ENCODE results near the gene SNTG2.
"Not testable (repeated sequence)": the region's sequence is repeated elsewhere in the genome, so short reads cannot be mapped to it uniquely, and the experiment has no call there.

SNTG2 gene

GRCh38 chr2:1125217-1125616, 174.6 kb downstream of the SNTG2 start:
- no peak for TF ChIP-seq CTCF (IDR thresholded peaks at IDR 0.05)
- Histone ChIP-seq H3K27ac (no peak overlapping the region), H3K4me3 (no peak overlapping the region)
- DNase-seq (ENCODE audit: low spot score): no peak

DNA sequence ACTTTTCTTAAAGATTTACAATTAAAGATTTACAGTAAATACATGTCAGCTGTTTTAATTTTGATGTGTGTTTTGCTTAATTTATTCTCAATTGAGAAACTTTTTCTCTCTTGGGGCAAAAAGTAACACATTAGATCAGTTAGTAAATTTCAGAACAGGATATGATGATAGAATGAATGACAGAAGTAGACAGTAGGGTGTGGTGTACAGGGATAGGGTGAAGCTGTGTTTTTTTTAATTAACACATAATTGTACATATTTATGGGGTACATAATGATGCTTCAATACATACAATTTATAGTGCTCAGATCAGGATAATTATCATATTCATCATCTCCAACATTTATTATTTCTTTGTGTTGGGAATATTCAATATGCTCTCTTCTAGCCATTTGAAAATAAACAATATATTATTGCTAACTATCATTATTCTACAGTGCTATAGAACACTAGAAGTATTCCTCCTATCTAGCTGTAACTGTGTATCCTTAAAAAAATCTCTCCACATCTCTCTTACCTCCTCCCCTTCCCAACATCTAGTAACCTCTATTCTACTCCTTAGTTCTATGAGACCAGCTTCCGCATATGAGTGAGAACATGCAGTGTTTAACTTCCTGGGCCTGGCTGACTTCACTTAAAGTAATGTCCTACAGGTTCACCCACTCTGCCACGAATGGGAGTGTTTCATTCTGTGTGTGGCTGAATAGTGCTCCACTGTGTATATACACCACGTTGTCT, 175.2 kb downstream of the SNTG2 start:
- no peak overlapping the region for H3K27ac ChIP-seq
- no peak for DNase-seq (ENCODE audit: low spot score)
- no peak for TF ChIP-seq CTCF (IDR thresholded peaks at IDR 0.05)
- no peak overlapping the region for H3K4me3 ChIP-seq

- Histone ChIP-seq H3K27ac (no peak overlapping the region), H3K4me3 (no peak overlapping the region)
- DNase-seq (ENCODE audit: low spot score): no peak
- TF ChIP-seq CTCF (IDR thresholded peaks at IDR 0.05): no peak
Observed at GRCh38 chr2:1129982-1130381, 179.3 kb downstream of the SNTG2 start.

DNA sequence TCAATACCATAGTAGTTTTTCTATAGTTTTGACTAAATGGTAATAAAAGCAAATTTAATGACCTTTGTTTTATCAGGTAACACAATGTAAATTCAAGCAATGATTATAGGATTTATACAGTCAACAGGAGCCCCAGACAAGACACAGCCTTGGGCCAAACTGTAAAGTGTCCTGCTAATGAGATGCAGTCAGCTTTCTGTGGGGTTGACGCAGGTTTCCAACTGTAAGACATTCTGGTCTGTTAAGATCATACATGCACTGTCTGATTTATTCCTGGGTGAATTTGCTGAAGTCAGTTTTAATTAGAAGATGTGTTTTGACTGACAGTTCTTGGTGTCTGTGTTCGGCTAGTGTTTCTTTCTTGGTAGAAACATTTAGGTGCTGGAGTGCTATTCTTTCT, 180.3 kb downstream of the SNTG2 start:
- no peak for TF ChIP-seq CTCF (IDR thresholded peaks at IDR 0.05)
- DNase-seq (ENCODE audit: low spot score): no peak
- Histone ChIP-seq H3K4me3 (no peak overlapping the region), H3K27ac (no peak overlapping the region)

- DNase-seq (ENCODE audit: low spot score): no peak
- no peak for TF ChIP-seq CTCF (IDR thresholded peaks at IDR 0.05)
- Histone ChIP-seq H3K27ac (no peak overlapping the region), H3K4me3 (no peak overlapping the region)
Observed at GRCh38 chr2:1132328-1132969, 181.8 kb downstream of the SNTG2 start.

- H3K27ac ChIP-seq; H3K4me3 ChIP-seq; DNase-seq (ENCODE audit: low spot score): not testable (repeated sequence)
Observed at GRCh38 chr2:1133896-1134295, 183.2 kb downstream of the SNTG2 start.

- H3K4me3 ChIP-seq: no peak overlapping the region
- H3K27ac ChIP-seq: no peak overlapping the region
- TF ChIP-seq CTCF (IDR thresholded peaks at IDR 0.05): no peak
- no peak for DNase-seq (ENCODE audit: low spot score)
Observed at GRCh38 chr2:1134629-1135028, 184.0 kb downstream of the SNTG2 start.

Data from coronary artery (tissue), 2 donors.